ENCODE measurements around the gene C19orf53. TPM values are rescaled to one million over a fixed set of nuclear protein-coding genes. Genes with fewer than 3 reads are reported as not detected.
A peak's percentile ranks its signal among the peaks of the same experiment; 100 is the strongest.

C19orf53 gene
- total and polyA plus RNA-seq, 10 of the 15 experiments (the other 5 are each of a cell fraction or from before 2014, with no cell fraction given) = 109 to 449 (median 218) TPM

DNA sequence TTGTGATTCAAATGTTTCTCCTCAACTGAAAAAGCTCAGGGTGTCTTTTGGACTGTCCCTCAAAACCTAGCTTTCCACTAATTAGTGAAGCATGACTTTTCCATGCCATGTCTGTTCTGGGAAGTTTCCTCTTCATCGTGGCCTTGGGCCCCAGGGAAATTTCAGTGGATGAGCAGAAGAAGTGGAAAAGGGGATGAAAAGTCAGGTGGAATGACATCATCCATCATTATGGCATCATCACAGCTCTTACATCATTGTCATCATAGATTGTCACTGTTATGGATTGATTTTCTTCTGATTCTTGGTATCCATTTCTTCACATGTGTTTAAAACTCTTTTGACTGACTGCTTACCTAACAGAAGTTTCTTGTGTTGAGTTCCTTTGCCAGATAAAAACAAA is 36.2 kb upstream of the C19orf53 start:
- 82% methylated on average over 1 of the region's 1 CpG for WGBS (ENCODE audit: insufficient coverage, insufficient replicate concordance, low lambda C conversion rate, missing lambda C conversion rate)
- TF ChIP-seq, protein P1, sequence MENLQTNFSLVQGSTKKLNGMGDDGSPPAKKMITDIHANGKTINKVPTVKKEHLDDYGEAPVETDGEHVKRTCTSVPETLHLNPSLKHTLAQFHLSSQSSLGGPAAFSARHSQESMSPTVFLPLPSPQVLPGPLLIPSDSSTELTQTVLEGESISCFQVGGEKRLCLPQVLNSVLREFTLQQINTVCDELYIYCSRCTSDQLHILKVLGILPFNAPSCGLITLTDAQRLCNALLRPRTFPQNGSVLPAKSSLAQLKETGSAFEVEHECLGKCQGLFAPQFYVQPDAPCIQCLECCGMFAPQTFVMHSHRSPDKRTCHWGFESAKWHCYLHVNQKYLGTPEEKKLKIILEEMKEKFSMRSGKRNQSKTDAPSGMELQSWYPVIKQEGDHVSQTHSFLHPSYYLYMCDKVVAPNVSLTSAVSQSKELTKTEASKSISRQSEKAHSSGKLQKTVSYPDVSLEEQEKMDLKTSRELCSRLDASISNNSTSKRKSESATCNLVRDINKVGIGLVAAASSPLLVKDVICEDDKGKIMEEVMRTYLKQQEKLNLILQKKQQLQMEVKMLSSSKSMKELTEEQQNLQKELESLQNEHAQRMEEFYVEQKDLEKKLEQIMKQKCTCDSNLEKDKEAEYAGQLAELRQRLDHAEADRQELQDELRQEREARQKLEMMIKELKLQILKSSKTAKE (IDR thresholded peaks at IDR 0.05; ENCODE audit: low read depth, poor library complexity, severe bottlenecking) = no peak
- TF ChIP-seq ATF7 (IDR thresholded peaks at IDR 0.05; ENCODE audit: low read depth) (peak; percentile 30; the same call in 1 of the 2 replicates), CREB1 (IDR thresholded peaks at IDR 0.05; ENCODE audit: low read depth) (0 out of 2 replicates have a peak, but pooled peaks have one; percentile 23), ZZZ3 (IDR thresholded peaks at IDR 0.05; ENCODE audit: control insufficient read depth, insufficient read length, low read depth) (no peak)
- TF ChIP-seq, protein P2, sequence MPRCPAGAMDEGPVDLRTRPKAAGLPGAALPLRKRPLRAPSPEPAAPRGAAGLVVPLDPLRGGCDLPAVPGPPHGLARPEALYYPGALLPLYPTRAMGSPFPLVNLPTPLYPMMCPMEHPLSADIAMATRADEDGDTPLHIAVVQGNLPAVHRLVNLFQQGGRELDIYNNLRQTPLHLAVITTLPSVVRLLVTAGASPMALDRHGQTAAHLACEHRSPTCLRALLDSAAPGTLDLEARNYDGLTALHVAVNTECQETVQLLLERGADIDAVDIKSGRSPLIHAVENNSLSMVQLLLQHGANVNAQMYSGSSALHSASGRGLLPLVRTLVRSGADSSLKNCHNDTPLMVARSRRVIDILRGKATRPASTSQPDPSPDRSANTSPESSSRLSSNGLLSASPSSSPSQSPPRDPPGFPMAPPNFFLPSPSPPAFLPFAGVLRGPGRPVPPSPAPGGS (IDR thresholded peaks at IDR 0.05; ENCODE audit: borderline replicate concordance, insufficient read depth, low read depth, low read length, poor library complexity, severe bottlenecking) = no peak
- intact Hi-C loops (cut with micrococcal nuclease; ENCODE audit: unreplicated experiment) (no loop called here), in situ Hi-C loops (cut with MboI) (no loop called here)
- FAIRE-seq = no peak
- no peak overlapping the region for H3K27ac ChIP-seq (ENCODE audit: control insufficient read depth, insufficient read depth)
- POLR2A ChIA-PET = interaction anchor here (1.0 to 1.2 kb wide), 2 partner anchors 10 kb away, joined by 3 to 5 read pairs; a partner anchor contains a TSS
- SMC1A ChIA-PET (ENCODE audit: uncharacterized antibody, unreplicated experiment) = interaction anchor here (0.9 kb wide), 1 partner anchor 10 kb away, joined by 3 read pairs; a partner anchor contains a TSS
- H3K9ac ChIP-seq (ENCODE audit: control insufficient read depth, insufficient read depth, low read length) = no peak overlapping the region
- no peak overlapping the region for H2AFZ ChIP-seq (ENCODE audit: control insufficient read depth, low read depth, low read length)
- no peak for ATAC-seq
- no peak overlapping the region for H3K4me3 ChIP-seq
- no peaks in the 10 kb centered on the region for H4K20me1 ChIP-seq (ENCODE audit: control insufficient read depth, insufficient read depth)
- H3K4me2 ChIP-seq (ENCODE audit: control insufficient read depth, insufficient read depth) = no peak overlapping the region
- no peaks in the 10 kb centered on the region for H3K79me2 ChIP-seq (ENCODE audit: control insufficient read depth, insufficient read depth, low read length)
- H3K36me3 ChIP-seq (ENCODE audit: control insufficient read depth in 2 of 2, insufficient read depth in 2 of 2, low read length in 1 of 2) = no peaks in the 10 kb centered on the region
- BruUV-seq (replicated peaks) = no TSS peak
- H3K9me3 ChIP-seq (replicated peaks; ENCODE audit: control insufficient read depth, insufficient read depth, low read length) = no peaks in the 10 kb centered on the region
- H3K4me1 ChIP-seq (ENCODE audit: control insufficient read depth, insufficient read depth, low read length) = no peaks in the 10 kb centered on the region
- DNase-seq (ENCODE audit: low read depth, low spot score) = no peak
- CTCF ChIA-PET = interaction anchor here (1.6 kb wide), 1 partner anchor 10 kb away, joined by 4 read pairs; a partner anchor contains a TSS
- RAD21 ChIA-PET (ENCODE audit: unreplicated experiment) = no interaction called here
- no peaks in the 10 kb centered on the region for H3K27me3 ChIP-seq (replicated peaks in 1 of 2; ENCODE audit: control insufficient read depth in 2 of 2, insufficient read depth in 2 of 2, low read length in 1 of 2)

All from GM12878 (cell line).